Inferior parietal cortex (tissue), 1 donor: ENCODE measurements around the gene NFKBIB.

Source experiments
- DNase-seq: peaks from one replicate; pipeline ENCODE4 v3.0.0-alpha.2; 2016; ENCODE audit errors: extremely low spot score

NFKBIB gene

GRCh38 chr19:38904581-38905539 is 5.1 kb downstream of the NFKBIB start:
- no peak for DNase-seq

- DNase-seq: no peak
Measured at GRCh38 chr19:38905620-38906019, 5.9 kb downstream of the NFKBIB start.

GRCh38 chr19:38907227-38907626 is 7.5 kb downstream of the NFKBIB start:
- DNase-seq: no peak

- no peak for DNase-seq
Measured at GRCh38 chr19:38907670-38908069, 7.9 kb downstream of the NFKBIB start.

- no peak for DNase-seq
Measured at GRCh38 chr19:38908911-38909310, 9.1 kb downstream of the NFKBIB start.

GRCh38 chr19:38910488-38910887 is 10.7 kb downstream of the NFKBIB start:
- no peak for DNase-seq

GRCh38 chr19:38911388-38912001 is 11.7 kb downstream of the NFKBIB start:
- no peak for DNase-seq

GRCh38 chr19:38912600-38913514 is 13.1 kb downstream of the NFKBIB start:
- DNase-seq: no peak

- DNase-seq: no peak
Measured at GRCh38 chr19:38913958-38914357, 14.2 kb downstream of the NFKBIB start.

- no peak for DNase-seq
Measured at GRCh38 chr19:38915329-38916321, 15.9 kb downstream of the NFKBIB start.

- DNase-seq: no peak
Measured at GRCh38 chr19:38917516-38917915, 17.7 kb downstream of the NFKBIB start.

GRCh38 chr19:38917921-38918491 is 18.2 kb downstream of the NFKBIB start:
- DNase-seq: no peak

GRCh38 chr19:38918526-38918925 is 18.8 kb downstream of the NFKBIB start:
- no peak for DNase-seq

GRCh38 chr19:38919837-38920601 is 20.2 kb downstream of the NFKBIB start:
- no peak for DNase-seq

GRCh38 chr19:38920602-38921419 is 21.0 kb downstream of the NFKBIB start:
- no peak for DNase-seq

- DNase-seq: no peak
Measured at GRCh38 chr19:38921420-38922274, 21.9 kb downstream of the NFKBIB start.

- no peak for DNase-seq
Measured at GRCh38 chr19:38922482-38922881, 22.7 kb downstream of the NFKBIB start.

- no peak for DNase-seq
Measured at GRCh38 chr19:38924388-38924787, 24.6 kb downstream of the NFKBIB start.
